ENCODE measurements around the gene HSD17B13.

The HSD17B13 gene

DNA sequence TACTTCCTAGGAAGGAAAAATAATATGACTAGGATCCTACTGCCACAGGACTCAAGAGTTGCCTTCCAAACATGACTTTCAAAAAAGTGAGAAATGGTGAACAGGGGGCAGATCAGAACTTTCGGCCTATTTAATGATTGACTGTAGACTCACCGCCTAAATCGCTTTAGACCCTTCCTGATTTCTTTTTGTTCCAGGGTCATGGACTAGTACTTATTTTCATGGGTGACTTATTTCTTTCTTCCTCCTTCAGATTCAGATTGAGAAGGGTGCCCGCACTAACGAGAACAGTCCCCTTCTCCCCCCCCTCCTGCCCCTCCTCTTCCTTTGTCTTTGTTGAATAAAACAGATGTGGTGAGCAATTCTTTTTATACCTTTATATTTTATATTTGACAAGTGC, 54.3 kb downstream of the HSD17B13 start:
- Histone ChIP-seq H3K79me1 (replicated peaks; ENCODE audit: low read length, poor library complexity, severe bottlenecking) (no peaks in the 10 kb centered on the region), H2BK120ac (ENCODE audit: low read depth, low read length) (no peak overlapping the region), H4K8ac (ENCODE audit: low read length) (no peak overlapping the region), H3K27ac (ENCODE audit: low read length, poor library complexity, severe bottlenecking) (no peak overlapping the region), H3K9ac (ENCODE audit: low read length) (no peak overlapping the region), H3K27me3 (ENCODE audit: control insufficient read depth in 1 of 2, insufficient read depth in 1 of 2, low read length in 2 of 2) (no peaks in the 10 kb centered on the region), H3K23ac (ENCODE audit: low read length in 2 of 2) (no peak overlapping the region), H3K4ac (ENCODE audit: low read depth in 1 of 2, low read length in 2 of 2) (no peak overlapping the region), H2BK15ac (ENCODE audit: low read depth, poor library complexity, severe bottlenecking) (no peak overlapping the region), H3K4me3 (ENCODE audit: insufficient read depth in 1 of 2, low read depth in 1 of 2, low read length in 2 of 2) (no peak overlapping the region), H3K36me3 (ENCODE audit: control insufficient read depth in 1 of 2, insufficient read depth in 2 of 2, low read depth in 1 of 2, low read length in 2 of 2) (no peaks in the 10 kb centered on the region), H4K91ac (ENCODE audit: low read length) (no peak overlapping the region), H2AFZ (ENCODE audit: low read depth, low read length) (no peak overlapping the region), H2BK12ac (ENCODE audit: low read length in 2 of 2) (no peak overlapping the region), H3K4me2 (ENCODE audit: low read length, poor library complexity, severe bottlenecking) (no peak overlapping the region), H2BK5ac (ENCODE audit: low read depth, low read length, poor library complexity, severe bottlenecking) (no peak overlapping the region), H3K18ac (ENCODE audit: low read depth in 1 of 2, low read length in 2 of 2) (no peak overlapping the region), H2AK5ac (ENCODE audit: low read length, severe bottlenecking) (no peak overlapping the region), H3K9me3 (ENCODE audit: control insufficient read depth, low read length) (no peaks in the 10 kb centered on the region), H3K4me1 (ENCODE audit: control insufficient read depth, insufficient read depth, low read depth, low read length) (no peaks in the 10 kb centered on the region), H3K14ac (ENCODE audit: low read length in 2 of 2) (no peak overlapping the region)
- DNase-seq: no peak
- WGBS: 100% methylated on average over 1 of the region's 5 CpGs

DNA sequence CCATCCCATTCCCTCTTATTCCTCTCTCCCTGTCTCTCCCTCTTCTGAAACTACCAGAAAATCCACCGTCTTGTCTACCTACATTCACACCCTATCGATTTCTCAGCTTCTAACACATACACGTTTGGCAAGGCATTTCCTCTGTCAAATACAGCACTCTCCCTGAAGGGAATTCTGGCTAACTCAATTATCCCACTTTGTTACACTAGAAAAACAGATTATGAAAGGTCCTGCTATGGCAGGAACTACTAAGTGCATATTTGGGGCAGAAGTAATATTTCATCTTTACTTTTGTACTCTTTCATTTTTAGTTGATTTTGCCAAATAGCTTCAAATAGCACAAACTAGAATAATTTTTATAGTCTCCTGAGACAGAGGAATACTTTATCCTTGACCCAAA, 55.7 kb downstream of the HSD17B13 start:
- H3K4me2 ChIP-seq (ENCODE audit: low read length, poor library complexity, severe bottlenecking): no peak overlapping the region
- no peaks in the 10 kb centered on the region for H3K27me3 ChIP-seq (ENCODE audit: control insufficient read depth in 1 of 2, insufficient read depth in 1 of 2, low read length in 2 of 2)
- H2BK15ac ChIP-seq (ENCODE audit: low read depth, poor library complexity, severe bottlenecking): no peak overlapping the region
- H3K9ac ChIP-seq (ENCODE audit: low read length): no peak overlapping the region
- no peak overlapping the region for H3K14ac ChIP-seq (ENCODE audit: low read length in 2 of 2)
- H3K27ac ChIP-seq (ENCODE audit: low read length, poor library complexity, severe bottlenecking): no peak overlapping the region
- H3K18ac ChIP-seq (ENCODE audit: low read depth in 1 of 2, low read length in 2 of 2): no peak overlapping the region
- no peak overlapping the region for H3K4me3 ChIP-seq (ENCODE audit: insufficient read depth in 1 of 2, low read depth in 1 of 2, low read length in 2 of 2)
- no peaks in the 10 kb centered on the region for H3K9me3 ChIP-seq (ENCODE audit: control insufficient read depth, low read length)
- no peak overlapping the region for H2BK12ac ChIP-seq (ENCODE audit: low read length in 2 of 2)
- H4K91ac ChIP-seq (ENCODE audit: low read length): no peak overlapping the region
- no peak overlapping the region for H2AK5ac ChIP-seq (ENCODE audit: low read length, severe bottlenecking)
- H4K8ac ChIP-seq (ENCODE audit: low read length): no peak overlapping the region
- no peaks in the 10 kb centered on the region for H3K36me3 ChIP-seq (ENCODE audit: control insufficient read depth in 1 of 2, insufficient read depth in 2 of 2, low read depth in 1 of 2, low read length in 2 of 2)
- H3K4me1 ChIP-seq (ENCODE audit: control insufficient read depth, insufficient read depth, low read depth, low read length): no peaks in the 10 kb centered on the region
- H3K79me1 ChIP-seq (replicated peaks; ENCODE audit: low read length, poor library complexity, severe bottlenecking): no peaks in the 10 kb centered on the region
- no peak overlapping the region for H2BK5ac ChIP-seq (ENCODE audit: low read depth, low read length, poor library complexity, severe bottlenecking)
- 47% methylated on average over 3 of the region's 3 CpGs for WGBS
- DNase-seq: no peak
- no peak overlapping the region for H3K4ac ChIP-seq (ENCODE audit: low read depth in 1 of 2, low read length in 2 of 2)
- no peak overlapping the region for H2BK120ac ChIP-seq (ENCODE audit: low read depth, low read length)
- no peak overlapping the region for H2AFZ ChIP-seq (ENCODE audit: low read depth, low read length)
- no peak overlapping the region for H3K23ac ChIP-seq (ENCODE audit: low read length in 2 of 2)

DNA sequence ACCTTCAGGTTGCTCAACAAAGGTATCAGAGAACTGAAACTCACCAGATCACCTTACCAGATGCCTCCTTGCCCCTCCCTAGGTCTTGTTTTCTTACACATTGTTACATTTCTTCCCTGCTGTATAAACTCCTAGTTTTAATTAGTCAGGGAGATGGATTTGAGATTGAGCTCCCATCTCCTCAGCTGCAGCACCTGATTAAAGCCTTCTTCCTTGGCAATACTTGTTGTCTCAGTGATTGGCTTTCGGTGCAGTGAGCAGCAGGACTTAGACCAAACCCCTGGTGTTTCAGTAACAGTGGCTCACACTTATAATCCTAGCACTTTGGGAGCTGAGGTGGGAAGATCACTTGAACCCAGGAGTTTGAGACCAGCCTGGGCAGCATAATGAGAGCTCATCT, 59.8 kb downstream of the HSD17B13 start:
- Histone ChIP-seq H3K79me1 (replicated peaks; ENCODE audit: low read length, poor library complexity, severe bottlenecking) (no peaks in the 10 kb centered on the region), H3K36me3 (ENCODE audit: control insufficient read depth in 1 of 2, insufficient read depth in 2 of 2, low read depth in 1 of 2, low read length in 2 of 2) (no peaks in the 10 kb centered on the region), H3K18ac (ENCODE audit: low read depth in 1 of 2, low read length in 2 of 2) (no peak overlapping the region), H2AK5ac (ENCODE audit: low read length, severe bottlenecking) (no peak overlapping the region), H3K27ac (ENCODE audit: low read length, poor library complexity, severe bottlenecking) (no peak overlapping the region), H3K4me1 (ENCODE audit: control insufficient read depth, insufficient read depth, low read depth, low read length) (no peaks in the 10 kb centered on the region), H3K14ac (ENCODE audit: low read length in 2 of 2) (no peak overlapping the region), H3K4ac (ENCODE audit: low read depth in 1 of 2, low read length in 2 of 2) (no peak overlapping the region), H3K4me2 (ENCODE audit: low read length, poor library complexity, severe bottlenecking) (no peak overlapping the region), H3K9ac (ENCODE audit: low read length) (no peak overlapping the region), H3K27me3 (ENCODE audit: control insufficient read depth in 1 of 2, insufficient read depth in 1 of 2, low read length in 2 of 2) (no peaks in the 10 kb centered on the region), H2BK120ac (ENCODE audit: low read depth, low read length) (no peak overlapping the region), H2BK5ac (ENCODE audit: low read depth, low read length, poor library complexity, severe bottlenecking) (no peak overlapping the region), H3K4me3 (ENCODE audit: insufficient read depth in 1 of 2, low read depth in 1 of 2, low read length in 2 of 2) (no peak overlapping the region), H4K8ac (ENCODE audit: low read length) (no peak overlapping the region), H3K23ac (ENCODE audit: low read length in 2 of 2) (no peak overlapping the region), H2AFZ (ENCODE audit: low read depth, low read length) (no peak overlapping the region), H2BK15ac (ENCODE audit: low read depth, poor library complexity, severe bottlenecking) (no peak overlapping the region), H3K9me3 (ENCODE audit: control insufficient read depth, low read length) (no peaks in the 10 kb centered on the region), H2BK12ac (ENCODE audit: low read length in 2 of 2) (no peak overlapping the region), H4K91ac (ENCODE audit: low read length) (no peak overlapping the region)
- 100% methylated on average over 1 of the region's 1 CpG for WGBS
- no peak for DNase-seq

DNA sequence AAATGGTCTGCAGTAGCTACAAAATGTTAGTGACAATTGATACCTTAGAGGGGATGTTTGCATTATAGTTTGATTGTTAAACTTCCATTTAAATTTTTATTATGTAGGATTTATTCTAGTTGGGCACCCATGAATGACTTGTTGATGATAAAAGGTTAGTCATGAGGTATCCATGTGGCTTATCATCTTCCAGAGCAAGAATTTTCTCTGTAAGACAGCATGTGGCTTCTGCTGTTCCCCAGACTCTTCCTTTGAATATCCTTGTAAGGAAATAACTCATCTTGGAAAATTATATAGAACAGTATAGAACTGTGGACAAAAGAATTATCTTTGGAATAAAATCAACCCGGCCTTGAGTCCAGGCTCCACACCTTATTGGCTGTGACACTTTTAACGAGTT, 62.2 kb downstream of the HSD17B13 start:
- Histone ChIP-seq H2AFZ (ENCODE audit: low read depth, low read length) (no peak overlapping the region), H3K9me3 (ENCODE audit: control insufficient read depth, low read length) (no peaks in the 10 kb centered on the region), H2AK5ac (ENCODE audit: low read length, severe bottlenecking) (no peak overlapping the region), H3K4me2 (ENCODE audit: low read length, poor library complexity, severe bottlenecking) (no peak overlapping the region), H2BK15ac (ENCODE audit: low read depth, poor library complexity, severe bottlenecking) (no peak overlapping the region), H2BK120ac (ENCODE audit: low read depth, low read length) (no peak overlapping the region), H4K8ac (ENCODE audit: low read length) (no peak overlapping the region), H3K9ac (ENCODE audit: low read length) (no peak overlapping the region), H3K27me3 (ENCODE audit: control insufficient read depth in 1 of 2, insufficient read depth in 1 of 2, low read length in 2 of 2) (no peaks in the 10 kb centered on the region), H3K23ac (ENCODE audit: low read length in 2 of 2) (no peak overlapping the region), H2BK5ac (ENCODE audit: low read depth, low read length, poor library complexity, severe bottlenecking) (no peak overlapping the region), H3K36me3 (ENCODE audit: control insufficient read depth in 1 of 2, insufficient read depth in 2 of 2, low read depth in 1 of 2, low read length in 2 of 2) (no peaks in the 10 kb centered on the region), H3K18ac (ENCODE audit: low read depth in 1 of 2, low read length in 2 of 2) (no peak overlapping the region), H3K4me3 (ENCODE audit: insufficient read depth in 1 of 2, low read depth in 1 of 2, low read length in 2 of 2) (no peak overlapping the region), H3K4ac (ENCODE audit: low read depth in 1 of 2, low read length in 2 of 2) (no peak overlapping the region), H3K14ac (ENCODE audit: low read length in 2 of 2) (no peak overlapping the region), H3K27ac (ENCODE audit: low read length, poor library complexity, severe bottlenecking) (no peak overlapping the region), H4K91ac (ENCODE audit: low read length) (no peak overlapping the region), H3K79me1 (replicated peaks; ENCODE audit: low read length, poor library complexity, severe bottlenecking) (no peaks in the 10 kb centered on the region), H3K4me1 (ENCODE audit: control insufficient read depth, insufficient read depth, low read depth, low read length) (no peaks in the 10 kb centered on the region), H2BK12ac (ENCODE audit: low read length in 2 of 2) (no peak overlapping the region)
- no peak for DNase-seq
- no CpG with 5 or more reads among the region's 2 CpGs for WGBS

Measured in mesenchymal stem cell (in vitro differentiated cells and primary cell).